ENCODE data around the gene ANKRD9. TPM values are rescaled to one million over a fixed set of nuclear protein-coding genes. Genes with fewer than 3 reads are reported as not detected.

Gene ANKRD9
- total RNA-seq, 1 donor from 2014 or later, result 23.9 TPM

- H3K27me3 Mint-ChIP-seq (ENCODE audit: low read depth), result no peaks in the 10 kb centered on the region
- peaks cover 12% of the 10 kb centered on the region for H3K4me1 Mint-ChIP-seq
- no peak for DNase-seq (ENCODE audit: low spot score in 2 of 2, unreplicated experiment in 2 of 2)
- no peaks in the 10 kb centered on the region for H3K9me3 Mint-ChIP-seq
- H3K4me3 Mint-ChIP-seq, result no peak overlapping the region
- no peak overlapping the region for H3K27ac Mint-ChIP-seq
- TF ChIP-seq CTCF (IDR thresholded peaks at IDR 0.05; ENCODE audit: unreplicated experiment), result no peak
- no peaks in the 10 kb centered on the region for H3K36me3 Mint-ChIP-seq
These were observed 19.0 kb upstream of the ANKRD9 start for GRCh38 chr14:102528431-102529170.

GRCh38 chr14:102525929-102526497 lies 16.4 kb upstream of the ANKRD9 start:
- no peaks in the 10 kb centered on the region for H3K9me3 Mint-ChIP-seq
- peak overlapping the region; percentile 87 for H3K4me3 Mint-ChIP-seq
- peaks cover 10% of the 10 kb centered on the region for H3K4me1 Mint-ChIP-seq
- no peak for DNase-seq (ENCODE audit: low spot score in 2 of 2, unreplicated experiment in 2 of 2)
- no peaks in the 10 kb centered on the region for H3K27me3 Mint-ChIP-seq (ENCODE audit: low read depth)
- H3K27ac Mint-ChIP-seq, result peak overlapping the region; percentile 95
- TF ChIP-seq CTCF (IDR thresholded peaks at IDR 0.05; ENCODE audit: unreplicated experiment), result no peak
- H3K36me3 Mint-ChIP-seq, result no peaks in the 10 kb centered on the region

- H3K4me3 Mint-ChIP-seq, result peak overlapping the region; percentile 87
These were observed 15.8 kb upstream of the ANKRD9 start for GRCh38 chr14:102525219-102525928.

GRCh38 chr14:102524451-102525218 lies 15.1 kb upstream of the ANKRD9 start:
- H3K9me3 Mint-ChIP-seq, result no peaks in the 10 kb centered on the region
- DNase-seq (ENCODE audit: low spot score in 2 of 2, unreplicated experiment in 2 of 2), result peak; percentile 99 to 100
- H3K4me3 Mint-ChIP-seq, result peak overlapping the region; percentile 87

More at GRCh38 chr14:102525219-102525928, 15.8 kb upstream of the ANKRD9 start:
- Mint-ChIP-seq H3K9me3 (no peaks in the 10 kb centered on the region), H3K27ac (peak overlapping the region; percentile 95), H3K36me3 (no peaks in the 10 kb centered on the region), H3K27me3 (ENCODE audit: low read depth) (no peaks in the 10 kb centered on the region), H3K4me1 (peaks cover 9% of the 10 kb centered on the region)
- no peak for TF ChIP-seq CTCF (IDR thresholded peaks at IDR 0.05; ENCODE audit: unreplicated experiment)
- no peak for DNase-seq (ENCODE audit: low spot score in 2 of 2, unreplicated experiment in 2 of 2)

More at GRCh38 chr14:102524451-102525218, 15.1 kb upstream of the ANKRD9 start:
- Mint-ChIP-seq H3K27me3 (ENCODE audit: low read depth) (no peaks in the 10 kb centered on the region), H3K36me3 (no peaks in the 10 kb centered on the region), H3K4me1 (peaks cover 9% of the 10 kb centered on the region), H3K27ac (peak overlapping the region; percentile 95)
- TF ChIP-seq CTCF (IDR thresholded peaks at IDR 0.05; ENCODE audit: unreplicated experiment), result peak; percentile 98
